ENCODE measurements around the gene DIP2C.

DNA sequence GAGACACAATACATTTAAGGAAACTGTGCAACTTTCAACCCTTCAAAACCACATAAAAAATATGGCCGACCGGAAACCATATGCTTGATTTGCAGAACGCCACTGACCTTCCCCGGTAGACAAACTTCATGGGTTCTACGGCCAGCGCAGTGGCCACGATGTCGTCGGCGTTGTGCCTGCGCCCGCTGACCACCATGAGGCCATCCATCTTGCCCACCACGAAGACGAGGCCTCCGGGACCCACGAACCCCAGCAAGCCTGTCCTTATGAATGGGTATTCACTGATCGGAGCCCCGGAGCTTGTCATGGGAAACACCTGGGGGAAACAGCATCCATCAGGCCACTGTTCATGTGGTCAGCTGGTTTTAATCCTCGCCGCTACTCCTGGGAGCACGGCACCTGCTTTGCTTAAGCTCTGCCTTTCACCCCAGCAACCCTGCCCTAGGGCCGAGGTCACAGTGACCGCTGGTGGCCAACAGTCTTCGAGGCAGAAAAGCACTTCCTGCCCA is 325.1 kb downstream of the DIP2C start:
- TF ChIP-seq, protein P1, sequence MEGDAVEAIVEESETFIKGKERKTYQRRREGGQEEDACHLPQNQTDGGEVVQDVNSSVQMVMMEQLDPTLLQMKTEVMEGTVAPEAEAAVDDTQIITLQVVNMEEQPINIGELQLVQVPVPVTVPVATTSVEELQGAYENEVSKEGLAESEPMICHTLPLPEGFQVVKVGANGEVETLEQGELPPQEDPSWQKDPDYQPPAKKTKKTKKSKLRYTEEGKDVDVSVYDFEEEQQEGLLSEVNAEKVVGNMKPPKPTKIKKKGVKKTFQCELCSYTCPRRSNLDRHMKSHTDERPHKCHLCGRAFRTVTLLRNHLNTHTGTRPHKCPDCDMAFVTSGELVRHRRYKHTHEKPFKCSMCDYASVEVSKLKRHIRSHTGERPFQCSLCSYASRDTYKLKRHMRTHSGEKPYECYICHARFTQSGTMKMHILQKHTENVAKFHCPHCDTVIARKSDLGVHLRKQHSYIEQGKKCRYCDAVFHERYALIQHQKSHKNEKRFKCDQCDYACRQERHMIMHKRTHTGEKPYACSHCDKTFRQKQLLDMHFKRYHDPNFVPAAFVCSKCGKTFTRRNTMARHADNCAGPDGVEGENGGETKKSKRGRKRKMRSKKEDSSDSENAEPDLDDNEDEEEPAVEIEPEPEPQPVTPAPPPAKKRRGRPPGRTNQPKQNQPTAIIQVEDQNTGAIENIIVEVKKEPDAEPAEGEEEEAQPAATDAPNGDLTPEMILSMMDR (IDR thresholded peaks at IDR 0.05): no peak
- TF ChIP-seq POLR2AphosphoS5 (IDR thresholded peaks at IDR 0.05): no peak

All from prostate gland (tissue), 2 donors.